Stimulated activated CD8-positive, alpha-beta memory T cell treated with anti-CD3 and anti-CD28 coated beads, Interleukin-15, amount 100 ng/mL, for 48 hours (primary cell): ENCODE measurements around the gene ERMARD.

Experiments used
- DNase-seq, 2 donors: peaks; one replicate each; pipeline ENCODE4 v3.0.0-alpha.2; 2020; ENCODE audit warnings: low read depth in 2 of 2

The ERMARD gene

DNA sequence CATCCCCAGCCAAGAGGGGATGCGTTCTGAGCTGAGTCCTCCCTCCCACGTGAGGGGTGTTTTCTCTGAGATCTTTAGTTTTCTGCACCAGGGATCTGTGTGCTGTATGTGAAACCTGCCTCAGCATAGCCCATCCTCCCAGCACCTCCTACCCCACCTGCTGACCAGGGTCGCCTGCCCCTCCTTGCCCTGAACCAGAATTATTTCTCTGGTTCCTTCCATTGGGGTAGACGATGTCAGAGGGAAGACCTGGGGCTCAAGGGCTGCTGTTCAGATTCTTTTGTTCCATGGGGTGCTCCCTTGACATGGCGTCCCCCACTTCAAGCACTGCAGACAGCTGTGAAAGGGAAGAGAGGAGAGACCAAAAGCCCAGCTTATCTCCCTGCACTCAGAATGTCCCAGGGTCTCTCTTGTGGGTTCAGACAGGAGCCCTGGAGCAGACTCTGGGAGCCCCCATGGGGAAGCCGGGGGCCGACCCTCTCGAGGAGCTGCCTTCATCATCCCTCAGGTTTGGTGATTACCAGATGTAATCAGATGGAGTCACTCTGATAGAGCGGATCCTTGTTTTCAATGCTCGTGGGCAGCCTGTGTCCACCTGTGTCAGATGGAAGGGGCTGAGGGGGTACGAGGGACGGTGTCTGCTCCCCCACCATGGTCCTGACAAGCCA, 74.3 kb downstream of the ERMARD start:
- DNase-seq, result no peak

DNA sequence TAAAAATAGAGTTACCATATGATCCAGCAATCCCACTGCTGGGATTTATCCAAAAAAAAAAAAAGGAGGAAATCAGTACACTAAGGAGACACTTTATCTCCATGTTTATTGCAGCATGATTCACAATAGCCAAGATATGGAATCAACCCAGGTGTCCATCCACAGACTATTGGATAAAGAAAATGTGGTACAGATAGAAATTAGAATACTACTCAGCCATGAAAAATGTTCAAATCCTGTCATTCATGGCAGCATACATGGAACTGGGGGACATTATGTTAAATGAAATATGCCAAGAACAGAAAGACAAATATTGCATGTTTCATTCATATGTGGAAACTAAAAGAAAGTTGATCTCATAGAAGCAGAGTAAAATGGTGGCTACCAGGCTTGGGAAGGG, 75.3 kb downstream of the ERMARD start:
- no peak for DNase-seq

DNA sequence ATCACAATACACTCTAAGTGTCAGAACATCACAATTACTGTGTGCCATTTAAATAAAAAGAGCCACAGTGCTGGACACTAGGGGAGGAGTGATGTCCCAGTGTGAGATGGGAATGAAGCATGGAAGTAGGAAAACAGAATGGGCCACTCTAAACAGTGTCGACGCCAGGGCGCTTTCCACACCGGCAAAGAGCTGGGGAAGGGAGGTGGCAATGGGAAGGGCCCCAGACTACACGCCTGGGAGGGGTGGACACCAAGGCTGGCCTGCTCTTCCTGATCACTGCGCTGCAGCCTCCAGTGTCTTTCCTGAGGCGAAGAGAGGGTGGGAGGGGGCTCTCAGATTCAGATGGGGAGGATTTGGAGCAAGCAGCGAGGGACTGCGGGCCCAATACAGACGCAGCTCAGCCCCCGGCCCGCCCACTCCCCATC, 75.9 kb downstream of the ERMARD start:
- DNase-seq, result no peak

DNA sequence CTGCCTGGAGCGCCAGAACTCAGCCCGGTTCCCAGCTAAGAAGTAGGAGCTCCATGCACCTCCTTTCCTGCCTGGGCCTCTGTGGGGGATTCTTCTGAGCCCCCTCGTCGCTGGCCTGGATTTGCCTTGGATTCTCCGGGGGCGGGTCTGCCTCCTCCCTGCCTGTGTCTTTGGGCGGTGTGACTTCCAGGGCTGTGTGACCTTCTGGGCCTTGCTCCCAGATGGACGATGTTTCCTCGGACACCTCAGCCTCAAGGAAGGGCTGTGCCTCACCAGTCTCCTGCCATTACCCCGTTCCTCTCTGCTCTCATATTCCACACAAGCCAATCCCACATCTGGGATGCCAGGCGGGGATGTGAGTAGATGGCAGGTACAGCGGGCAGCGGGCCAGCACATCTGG, 76.8 kb downstream of the ERMARD start:
- no peak for DNase-seq

DNA sequence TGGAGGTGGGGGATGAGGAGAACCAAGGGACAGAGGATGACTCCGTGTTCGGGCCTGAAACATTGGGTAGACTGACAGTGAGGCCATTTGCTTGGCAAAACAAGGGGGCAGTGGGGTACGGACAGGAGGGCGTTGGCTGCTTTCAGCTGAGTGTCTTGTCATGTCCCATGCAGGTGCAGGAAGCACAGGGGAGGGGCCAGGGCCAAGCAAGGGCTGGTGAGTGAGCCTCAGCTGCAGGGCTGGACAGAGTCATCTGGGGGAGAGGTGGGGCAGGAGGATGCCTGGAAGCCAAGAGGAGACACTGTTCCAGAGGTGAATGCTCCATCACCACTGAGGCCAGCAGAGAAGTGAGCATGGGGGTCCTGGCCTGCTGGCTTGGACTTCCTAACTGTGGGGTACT, 78.4 kb downstream of the ERMARD start:
- DNase-seq, result no peak

DNA sequence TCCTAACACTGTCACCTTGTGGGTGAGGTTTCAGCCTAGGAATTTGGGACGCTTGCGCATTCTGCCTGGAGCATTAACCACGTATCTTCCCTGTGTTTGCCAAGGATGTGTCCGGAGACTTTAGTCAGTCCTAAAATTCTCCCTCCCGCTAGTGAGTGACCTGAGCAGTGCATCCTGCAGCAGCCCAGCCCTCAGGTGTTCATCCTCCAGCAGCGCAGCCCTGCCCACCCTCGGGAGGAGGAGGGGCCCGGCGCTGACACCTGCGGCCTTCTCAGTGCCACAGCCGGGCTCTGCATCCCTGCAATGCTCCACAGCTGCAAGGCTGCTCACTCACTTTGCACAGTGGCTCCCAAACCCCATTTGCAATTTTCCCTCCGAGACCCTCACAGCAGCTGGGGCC, 79.5 kb downstream of the ERMARD start:
- DNase-seq, result no peak
